ENCODE data around the gene GHRL.

DNA sequence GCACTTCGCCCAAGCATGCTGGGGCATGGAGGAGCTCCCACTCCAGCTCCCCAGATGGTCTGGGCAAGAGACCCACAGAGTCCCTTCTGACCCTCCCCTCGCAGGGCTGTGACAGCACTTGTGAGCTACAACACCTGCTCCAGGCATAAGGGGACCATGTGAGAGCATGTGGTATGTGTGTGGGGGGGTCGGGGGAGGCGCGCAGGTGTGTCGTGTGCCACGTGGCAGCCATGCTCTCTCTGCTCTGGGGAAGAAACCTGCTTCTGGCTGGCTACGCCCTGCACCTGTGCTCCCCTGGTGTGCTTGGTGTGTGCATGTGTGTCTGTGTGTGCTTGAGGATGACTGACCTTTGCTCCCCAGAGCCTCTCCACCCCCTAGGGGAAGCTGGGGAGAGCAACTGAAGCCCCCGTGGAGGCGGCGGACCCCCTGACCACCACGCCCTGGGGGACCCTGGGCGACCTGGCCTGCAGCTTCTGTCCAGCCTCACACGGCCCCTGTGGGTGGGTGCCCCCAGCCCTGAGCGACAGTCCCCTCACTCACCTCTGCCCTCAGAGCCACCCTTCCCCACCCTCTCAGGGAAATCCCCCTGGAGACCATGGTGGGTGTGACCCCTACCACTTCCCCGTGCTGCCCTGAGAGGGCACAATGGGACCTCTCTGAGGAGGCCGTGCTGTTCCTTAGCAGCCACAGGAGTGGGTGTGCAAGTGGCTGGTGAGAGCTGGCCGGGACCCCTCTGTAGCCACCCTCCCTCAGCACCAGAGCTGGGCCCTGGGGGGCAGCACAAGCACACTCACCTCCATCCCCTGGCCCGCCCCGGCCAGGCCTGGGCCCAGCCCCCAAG is 44.8 kb upstream of the GHRL start:
- no peak for TF ChIP-seq POLR2A (IDR thresholded peaks at IDR 0.05)
- TF ChIP-seq, protein P1, sequence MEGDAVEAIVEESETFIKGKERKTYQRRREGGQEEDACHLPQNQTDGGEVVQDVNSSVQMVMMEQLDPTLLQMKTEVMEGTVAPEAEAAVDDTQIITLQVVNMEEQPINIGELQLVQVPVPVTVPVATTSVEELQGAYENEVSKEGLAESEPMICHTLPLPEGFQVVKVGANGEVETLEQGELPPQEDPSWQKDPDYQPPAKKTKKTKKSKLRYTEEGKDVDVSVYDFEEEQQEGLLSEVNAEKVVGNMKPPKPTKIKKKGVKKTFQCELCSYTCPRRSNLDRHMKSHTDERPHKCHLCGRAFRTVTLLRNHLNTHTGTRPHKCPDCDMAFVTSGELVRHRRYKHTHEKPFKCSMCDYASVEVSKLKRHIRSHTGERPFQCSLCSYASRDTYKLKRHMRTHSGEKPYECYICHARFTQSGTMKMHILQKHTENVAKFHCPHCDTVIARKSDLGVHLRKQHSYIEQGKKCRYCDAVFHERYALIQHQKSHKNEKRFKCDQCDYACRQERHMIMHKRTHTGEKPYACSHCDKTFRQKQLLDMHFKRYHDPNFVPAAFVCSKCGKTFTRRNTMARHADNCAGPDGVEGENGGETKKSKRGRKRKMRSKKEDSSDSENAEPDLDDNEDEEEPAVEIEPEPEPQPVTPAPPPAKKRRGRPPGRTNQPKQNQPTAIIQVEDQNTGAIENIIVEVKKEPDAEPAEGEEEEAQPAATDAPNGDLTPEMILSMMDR (IDR thresholded peaks at IDR 0.05) = no peak

Data from body of pancreas (tissue), 4 donors.